A673 (cell line): ENCODE measurements around the gene SLC34A2.

Source experiments
- CTCF ChIP-seq: fragments of 300-800, 200-600 bp; sonication (generic); conservative IDR thresholded peaks from 2 replicates; pipeline ENCODE4 v1.5.1; 2017; ENCODE audit warnings: low read depth, mild to moderate bottlenecking, antibody characterized with exemption, low read length, moderate library complexity, mixed read lengths
- EZH2 ChIP-seq: fragments of 200-600 bp; sonication (generic); IDR thresholded peaks from 2 replicates; pipeline ENCODE4 v1.6.1; 2017; ENCODE audit warnings: borderline replicate concordance, low read depth, mild to moderate bottlenecking, mixed read lengths, antibody characterized with exemption, low read length; ENCODE audit not compliant: poor library complexity, severe bottlenecking

- TF ChIP-seq EZH2: no peak
- no peak for TF ChIP-seq CTCF
Measured at GRCh38 chr4:25694466-25694865, 38.8 kb downstream of the SLC34A2 start.
